Fibroblast of mammary gland (primary cell): ENCODE measurements around the gene SLC35F3.

ENCODE experiments used
- DNase-seq: peaks from one replicate; pipeline ENCODE4 v3.0.0-alpha.2; 2010; ENCODE audit warnings: low read depth
- H3K4me3 ChIP-seq: 2 replicates; pipeline ENCODE4 v1.5.1; 2011; ENCODE audit warnings: low read depth, mild to moderate bottlenecking, low read length, moderate library complexity; ENCODE audit not compliant: control insufficient read depth
- TF ChIP-seq, protein P1 (sequence below): conservative IDR thresholded peaks from 2 replicates; pipeline ENCODE4 v1.5.1; 2011; ENCODE audit warnings: low read depth, low read length, inconsistent platforms; ENCODE audit not compliant: control insufficient read depth, insufficient read depth

SLC35F3 gene

DNA sequence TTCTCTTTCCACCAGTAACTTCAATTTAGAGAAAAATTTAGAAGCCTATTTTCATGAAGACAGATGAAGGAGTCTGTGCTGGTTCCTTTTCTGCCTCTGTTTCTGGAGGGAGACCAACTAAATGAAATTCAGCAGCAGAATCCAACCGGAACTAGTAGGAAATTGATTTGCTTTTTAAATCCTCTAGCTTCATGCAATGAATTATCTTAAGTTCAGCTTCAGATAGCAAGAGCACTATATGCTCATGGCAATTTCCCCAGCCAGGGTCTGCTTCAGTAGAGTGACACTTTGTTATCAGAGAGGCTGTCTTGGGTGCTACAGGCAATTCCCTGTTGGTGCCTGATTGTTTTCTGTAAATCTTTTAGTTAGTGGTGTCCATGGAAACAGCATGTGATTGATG lies 189.7 kb downstream of the SLC35F3 start:
- DNase-seq = no peak
- TF ChIP-seq, protein P1, sequence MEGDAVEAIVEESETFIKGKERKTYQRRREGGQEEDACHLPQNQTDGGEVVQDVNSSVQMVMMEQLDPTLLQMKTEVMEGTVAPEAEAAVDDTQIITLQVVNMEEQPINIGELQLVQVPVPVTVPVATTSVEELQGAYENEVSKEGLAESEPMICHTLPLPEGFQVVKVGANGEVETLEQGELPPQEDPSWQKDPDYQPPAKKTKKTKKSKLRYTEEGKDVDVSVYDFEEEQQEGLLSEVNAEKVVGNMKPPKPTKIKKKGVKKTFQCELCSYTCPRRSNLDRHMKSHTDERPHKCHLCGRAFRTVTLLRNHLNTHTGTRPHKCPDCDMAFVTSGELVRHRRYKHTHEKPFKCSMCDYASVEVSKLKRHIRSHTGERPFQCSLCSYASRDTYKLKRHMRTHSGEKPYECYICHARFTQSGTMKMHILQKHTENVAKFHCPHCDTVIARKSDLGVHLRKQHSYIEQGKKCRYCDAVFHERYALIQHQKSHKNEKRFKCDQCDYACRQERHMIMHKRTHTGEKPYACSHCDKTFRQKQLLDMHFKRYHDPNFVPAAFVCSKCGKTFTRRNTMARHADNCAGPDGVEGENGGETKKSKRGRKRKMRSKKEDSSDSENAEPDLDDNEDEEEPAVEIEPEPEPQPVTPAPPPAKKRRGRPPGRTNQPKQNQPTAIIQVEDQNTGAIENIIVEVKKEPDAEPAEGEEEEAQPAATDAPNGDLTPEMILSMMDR = no peak
- H3K4me3 ChIP-seq = no peak overlapping the region

DNA sequence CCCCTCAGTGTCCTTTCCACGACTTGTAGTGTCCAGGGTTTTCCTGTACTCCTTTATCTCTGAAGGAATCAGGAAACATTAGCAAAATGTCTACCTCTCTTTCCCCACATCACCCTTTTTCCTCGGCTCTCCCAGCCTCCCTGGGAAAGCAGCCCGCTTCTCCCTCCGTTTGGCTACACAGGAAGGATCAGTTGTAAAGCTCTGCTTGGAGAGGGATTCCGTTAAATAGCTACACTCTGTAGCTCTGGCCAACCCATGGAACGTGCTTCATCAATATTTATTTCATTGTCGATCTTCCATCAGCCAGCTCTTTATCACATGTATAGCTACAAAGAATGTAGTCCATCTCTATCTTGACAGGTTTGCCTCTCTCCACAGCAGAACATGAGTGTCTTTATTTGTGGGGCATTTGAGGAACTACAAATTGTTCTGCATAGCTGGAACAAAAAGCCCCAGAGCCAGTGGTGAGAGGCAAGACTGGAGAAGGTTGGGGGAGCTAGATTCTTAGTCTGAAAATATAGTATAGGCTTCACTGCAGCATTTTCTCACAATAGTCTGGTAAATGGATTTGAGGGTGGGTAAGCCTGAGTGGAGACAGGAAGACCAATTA lies 191.8 kb downstream of the SLC35F3 start:
- TF ChIP-seq, protein P1 = no peak
- DNase-seq = no peak
- no peak overlapping the region for H3K4me3 ChIP-seq

DNA sequence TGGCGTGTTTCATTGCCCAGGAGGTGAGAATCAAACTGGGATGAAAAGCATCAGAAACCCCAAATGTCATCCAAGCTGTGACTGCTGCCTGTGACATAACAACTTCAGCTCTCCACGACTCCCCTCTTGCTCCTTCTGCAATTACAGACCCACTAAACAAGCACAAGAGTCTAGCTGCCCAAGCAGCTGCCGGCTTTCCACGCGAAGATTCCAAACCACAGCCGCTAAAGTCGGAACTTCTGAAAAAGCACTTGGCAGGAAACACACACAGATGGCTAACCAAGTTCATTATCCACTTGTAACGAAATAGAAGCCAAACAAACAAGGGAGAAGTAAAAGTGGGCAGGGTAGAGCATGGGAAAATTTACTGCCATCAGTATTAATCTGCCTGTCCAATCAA lies 198.1 kb downstream of the SLC35F3 start:
- H3K4me3 ChIP-seq = no peak overlapping the region
- no peak for DNase-seq

DNA sequence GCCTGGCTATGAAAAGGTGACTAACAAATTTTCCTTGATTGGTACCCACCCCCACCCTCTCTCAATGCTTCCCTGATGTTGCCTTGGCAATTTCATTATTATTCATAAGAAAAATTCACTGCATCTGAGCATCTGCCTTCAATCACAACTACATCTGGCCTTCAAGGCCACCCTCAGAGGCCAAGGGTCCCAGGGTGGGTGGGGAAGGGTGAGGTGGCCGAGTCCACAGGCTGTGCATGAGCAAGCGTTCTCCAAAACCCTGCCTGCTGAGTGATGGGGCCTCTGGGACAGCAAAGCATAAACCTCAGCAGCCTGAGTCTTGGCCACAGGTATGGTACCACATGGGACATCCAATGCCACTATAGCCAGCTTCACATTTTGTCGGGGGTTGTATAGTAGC lies 198.7 kb downstream of the SLC35F3 start:
- no peak for DNase-seq
- no peak overlapping the region for H3K4me3 ChIP-seq

More for the DNA sequence above, 198.1 kb downstream of the SLC35F3 start:
- TF ChIP-seq, protein P1 = no peak

DNA sequence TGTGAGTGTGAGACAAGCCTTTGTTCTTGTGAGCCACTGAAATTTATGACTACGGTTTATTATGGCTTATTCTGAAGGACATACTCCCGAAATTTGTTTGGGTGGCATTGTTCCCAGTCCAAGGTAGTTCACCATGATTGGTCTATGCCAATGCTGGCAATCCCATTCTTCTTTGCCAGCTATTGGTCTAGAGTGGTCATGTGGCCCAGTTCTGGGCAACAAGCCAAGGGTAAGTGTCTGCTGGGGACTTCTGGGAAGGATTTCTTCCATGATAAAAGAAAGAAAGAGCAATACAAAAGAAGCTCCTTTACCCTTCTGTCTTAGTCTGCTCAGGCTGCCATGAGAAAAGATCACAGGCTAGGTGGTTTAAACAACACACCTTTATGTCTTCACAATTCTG lies 201.6 kb downstream of the SLC35F3 start:
- no peak for DNase-seq
- TF ChIP-seq, protein P1 = no peak

More for the DNA sequence above, 198.7 kb downstream of the SLC35F3 start:
- TF ChIP-seq, protein P1 = no peak

DNA sequence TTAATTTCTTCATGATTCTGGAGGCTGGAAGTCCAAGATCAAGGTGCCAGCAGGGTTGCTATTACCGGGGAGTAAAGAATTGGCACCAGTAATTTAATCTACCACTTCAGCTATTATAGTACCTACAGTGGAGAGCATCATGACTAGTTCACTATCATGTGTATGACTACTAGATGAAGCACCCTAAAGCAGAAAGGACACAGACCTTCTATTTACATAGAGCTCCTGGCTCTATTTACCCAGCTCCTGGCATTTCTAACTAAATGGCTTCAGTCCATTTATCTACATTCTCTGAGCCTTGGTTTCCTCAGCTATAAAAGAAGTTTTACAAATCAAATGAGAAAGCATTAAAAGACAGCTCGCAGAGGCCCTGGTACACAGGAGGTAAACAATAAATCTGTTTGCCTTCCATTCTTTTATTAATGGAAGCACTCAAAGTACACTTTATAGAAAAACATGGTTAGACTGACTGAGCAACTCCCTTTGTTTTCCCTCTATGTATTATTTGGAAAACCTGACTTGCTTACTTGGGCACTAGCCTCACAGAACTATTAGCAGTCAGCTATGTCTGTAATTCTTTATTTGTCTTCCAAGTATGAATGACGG lies 203.0 kb downstream of the SLC35F3 start:
- TF ChIP-seq, protein P1 = no peak
- DNase-seq = no peak
- H3K4me3 ChIP-seq = no peak overlapping the region

More for the DNA sequence above, 201.6 kb downstream of the SLC35F3 start:
- no peak overlapping the region for H3K4me3 ChIP-seq

DNA sequence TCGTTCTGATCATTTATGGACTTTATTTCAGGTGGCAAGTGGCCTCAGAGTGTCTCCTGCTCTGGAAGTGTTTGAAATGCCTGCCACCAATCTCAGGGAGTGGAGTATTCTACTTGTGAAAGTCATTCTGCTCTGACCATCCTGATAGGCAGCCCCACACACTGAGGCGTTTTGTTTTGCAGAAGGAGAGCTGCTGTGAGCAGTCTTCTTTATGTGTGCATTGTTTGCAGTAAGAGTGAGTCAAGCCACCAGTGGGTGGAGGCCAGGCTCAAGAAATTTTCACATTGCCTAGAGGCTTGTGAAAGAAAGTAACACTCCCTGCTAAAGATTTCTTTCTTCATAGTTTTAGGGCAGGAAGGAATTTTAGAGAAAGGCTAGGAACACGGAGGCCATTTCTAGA lies 204.4 kb downstream of the SLC35F3 start:
- no peak for DNase-seq
- TF ChIP-seq, protein P1 = no peak
- no peak overlapping the region for H3K4me3 ChIP-seq
